ENCODE measurements around the gene ST6GAL1. TPM values are rescaled to one million over a fixed set of nuclear protein-coding genes. Genes with fewer than 3 reads are reported as not detected.

Gene ST6GAL1
- total and polyA plus RNA-seq, 2 of the 4 experiments (the other 2 are of a cell fraction): 1.4 to 2.9 TPM

GRCh38 chr3:186973702-186974101 is 43.4 kb downstream of the ST6GAL1 start:
- Histone ChIP-seq H4K20me1 (ENCODE audit: insufficient read depth, low read length) (no peaks in the 10 kb centered on the region), H3K9me1 (ENCODE audit: insufficient read depth, low read length) (no peaks in the 10 kb centered on the region), H3K4ac (ENCODE audit: low read depth, low read length) (no peak overlapping the region), H3K4me2 (ENCODE audit: low read depth, low read length) (no peak overlapping the region), H2BK15ac (ENCODE audit: low read depth, low read length) (no peak overlapping the region), H3K9ac (ENCODE audit: low read depth, low read length) (no peak overlapping the region), H3K23ac (ENCODE audit: low read depth, low read length) (no peak overlapping the region), H3K14ac (replicated peaks; ENCODE audit: low read depth, low read length) (no peak overlapping the region), H4K91ac (ENCODE audit: insufficient read depth, low read depth, low read length) (no peak overlapping the region), H3K4me1 (ENCODE audit: control insufficient read depth, insufficient read depth, low read length) (no peaks in the 10 kb centered on the region; the same call in 1 of the 2 replicates), H3K27ac (ENCODE audit: insufficient read depth, low read length) (no peak overlapping the region), H3K9me3 (ENCODE audit: control insufficient read depth, insufficient read depth, low read length) (no peaks in the 10 kb centered on the region), H2AK9ac (replicated peaks; ENCODE audit: low read depth, low read length, poor library complexity) (peak overlapping the region; percentile 68), H3K27me3 (ENCODE audit: control insufficient read depth, insufficient read depth, low read length) (no peaks in the 10 kb centered on the region; the same call in 1 of the 2 replicates), H3K36me3 (ENCODE audit: control insufficient read depth, insufficient read depth, low read length) (no peaks in the 10 kb centered on the region), H2BK120ac (ENCODE audit: low read depth, low read length) (no peak overlapping the region), H2AK5ac (ENCODE audit: low read depth, low read length) (no peak overlapping the region), H3K56ac (ENCODE audit: extremely low read depth, insufficient read depth, low read length) (no peak overlapping the region), H2BK5ac (ENCODE audit: low read depth, low read length, poor library complexity, severe bottlenecking) (no peak overlapping the region), H4K5ac (ENCODE audit: low read depth, low read length) (no peak overlapping the region), H3K79me1 (ENCODE audit: low read depth in 1 of 2, low read length in 2 of 2) (no peaks in the 10 kb centered on the region), H3K4me3 (ENCODE audit: insufficient read depth, low read depth, low read length) (no peak overlapping the region), H2BK20ac (ENCODE audit: low read depth, low read length) (no peak overlapping the region), H4K8ac (ENCODE audit: low read depth in 2 of 2, low read length in 2 of 2) (no peak overlapping the region), H2AFZ (replicated peaks; ENCODE audit: low read length, poor library complexity) (no peak overlapping the region), H3K18ac (ENCODE audit: low read depth, low read length) (no peak overlapping the region)
- TF ChIP-seq SMC3 (IDR thresholded peaks at IDR 0.05; ENCODE audit: low read depth, low read length): no peak
- TF ChIP-seq CHD1 (IDR thresholded peaks at IDR 0.05; ENCODE audit: low read depth, low read length): no peak
- no peak for TF ChIP-seq USF2 (IDR thresholded peaks at IDR 0.05; ENCODE audit: low read depth, low read length)
- TF ChIP-seq NFE2L2 (IDR thresholded peaks at IDR 0.05; ENCODE audit: low read depth, low read length): no peak
- no peak for TF ChIP-seq CEBPB (IDR thresholded peaks at IDR 0.05; ENCODE audit: low read depth, low read length)
- no peak for TF ChIP-seq RFX5 (IDR thresholded peaks at IDR 0.05; ENCODE audit: low read depth, low read length)
- no peak for TF ChIP-seq CTCF (conservative IDR thresholded peaks at IDR 0.05; ENCODE audit: low read depth, low read length)
- no peak for TF ChIP-seq RCOR1 (IDR thresholded peaks at IDR 0.05; ENCODE audit: insufficient replicate concordance, low read length)
- TF ChIP-seq MAFK (IDR thresholded peaks at IDR 0.05; ENCODE audit: low read depth, low read length): no peak
- TF ChIP-seq ELK1 (IDR thresholded peaks at IDR 0.05; ENCODE audit: borderline replicate concordance, low read depth, low read length): no peak
- no peak for TF ChIP-seq FOS (IDR thresholded peaks at IDR 0.05; ENCODE audit: low read depth, low read length)
- no peak for TF ChIP-seq POLR2A (IDR thresholded peaks at IDR 0.05; ENCODE audit: low read depth, low read length)
- TF ChIP-seq BHLHE40 (IDR thresholded peaks at IDR 0.05; ENCODE audit: low read depth, low read length): no peak
- TF ChIP-seq MAZ (IDR thresholded peaks at IDR 0.05; ENCODE audit: borderline replicate concordance, low read depth, low read length): no peak
- TF ChIP-seq RAD21 (IDR thresholded peaks at IDR 0.05; ENCODE audit: low read length): no peak
- no peak for TF ChIP-seq MXI1 (IDR thresholded peaks at IDR 0.05; ENCODE audit: borderline replicate concordance, low read depth, low read length)
- no TSS peak for BruUV-seq (replicated peaks)
- ChIA-PET CTCF (no interaction called here), POLR2A (ENCODE audit: unreplicated experiment) (no interaction called here)
- intact Hi-C loops (cut with micrococcal nuclease) (no loop called here), dilution Hi-C loops (cut with HindIII; ENCODE audit: low sequenced_read_pairs, unreplicated experiment) (no loop called here), in situ Hi-C loops (cut with MboI; ENCODE audit: low sequenced_read_pairs) (no loop called here)
- no peak for ATAC-seq (ENCODE audit: low read depth)
- WGBS, 2 experiments (ENCODE audit: extremely low coverage in 2 of 2, insufficient read length in 1 of 2): no CpG with 5 or more reads among the region's 7 CpGs
- no peak for DNase-seq
